K562 (cell line): Measurements from ENCODE around the gene AMIGO1. TPM values are rescaled to one million over a fixed set of nuclear protein-coding genes. Genes with fewer than 3 reads are reported as not detected.

Experiments
- ATAC-seq: fragments of 200-7000 bp; cut with Tn5 transposase; 3 replicates; pipeline ENCODE4 v1.9.1; 2020; ENCODE audit warnings: moderate library complexity
- BruUV-seq: library from RNA; stranded (reverse); fragments of 400-500 nt; replicated peaks from 2 replicates; lab custom pipeline; 2021; lab: Mats Ljungman, UMichigan
- CTCF ChIA-PET: fragments of 300-600 bp; formaldehyde crosslinking; extraction: SDS; loops from one replicate; lab custom pipeline; 2021; ENCODE audit warnings: low intra/inter-chr PET ratio; lab: Yijun Ruan, JAX
- POLR2A ChIA-PET: fragments of 300-600, 350-650 bp; sonication (Branson Sonifier 250); formaldehyde crosslinking; extraction: SDS; loops from one replicate; lab custom pipeline; 2021; ENCODE audit warnings: antibody characterized with exemption, inconsistent platforms; lab: Yijun Ruan, JAX
- DNase-seq, 4 experiments: peaks; one replicate each; pipeline versions ENCODE4 v3.0.0 to v3.0.0-alpha.2; 2011 to 2018; ENCODE audit warnings: low spot score in 3 of 4, mixed read lengths in 3 of 4; ENCODE audit errors: extremely low read depth in 1 of 4
- FAIRE-seq: peaks from 2 replicates; lab custom pipeline; 2011; peaks lifted over from hg19 to GRCh38; lab: Jason Lieb, UNC
- H2AFZ ChIP-seq: 2 replicates; pipeline ENCODE4 v1.6.0; 2011; ENCODE audit warnings: low read depth, low read length, control low read depth, inconsistent platforms
- H3K27ac ChIP-seq: fragments of 200-600 bp; 3 replicates; pipeline ENCODE4 v1.8.0; 2011; ENCODE audit warnings: low read depth, mild to moderate bottlenecking, control low read depth, inconsistent platforms, low read length, moderate library complexity, mixed read lengths; ENCODE audit errors: extremely low read depth
- H3K27me3 ChIP-seq, 2 experiments: fragments of 300-600 bp in 1 of 2; 2 replicates in 1 of 2; 3 replicates in 1 of 2; pipeline versions ENCODE4 v1.6.0 to v1.8.0; 2011; ENCODE audit warnings: inconsistent platforms in 2 of 2, low read length in 2 of 2, mild to moderate bottlenecking in 1 of 2, mixed read lengths in 1 of 2, moderate library complexity in 1 of 2; ENCODE audit not compliant: control insufficient read depth in 2 of 2, insufficient read depth in 2 of 2
- H3K36me3 ChIP-seq: fragments of 300-600 bp; 3 replicates; pipeline ENCODE4 v1.8.0; 2011; ENCODE audit warnings: mild to moderate bottlenecking, low read length, inconsistent platforms; ENCODE audit not compliant: control insufficient read depth, insufficient read depth
- H3K4me1 ChIP-seq, 2 experiments: fragments of 200-600 bp in 1 of 2; replicated peaks in 1 of 2; 2 replicates in 1 of 2; 3 replicates in 1 of 2; pipeline versions ENCODE4 v1.5.1 to v1.8.0; 2011; ENCODE audit warnings: inconsistent platforms in 2 of 2, low read length in 2 of 2, mild to moderate bottlenecking in 1 of 2, mixed read lengths in 1 of 2, moderate library complexity in 1 of 2; ENCODE audit not compliant: control insufficient read depth in 2 of 2, insufficient read depth in 2 of 2
- H3K4me2 ChIP-seq: 2 replicates; pipeline ENCODE4 v1.6.1; 2011; ENCODE audit warnings: low read length, control low read depth, inconsistent platforms, mixed read lengths; ENCODE audit not compliant: insufficient read depth
- H3K4me3 ChIP-seq: fragments of 200-600 bp; sonication (generic), shearing (Covaris generic); 2 replicates; pipeline ENCODE4 v1.5.1; 2016; ENCODE audit warnings: control low read depth, inconsistent platforms
- H3K79me2 ChIP-seq: fragments of 200-600 bp; 3 replicates; pipeline ENCODE4 v1.8.0; 2011; ENCODE audit warnings: low read length, inconsistent platforms; ENCODE audit not compliant: control insufficient read depth, insufficient read depth
- H3K9ac ChIP-seq, 2 experiments: 2 replicates each; pipeline versions ENCODE4 v1.6.0 to v1.6.1; 2011; ENCODE audit warnings: low read depth in 2 of 2, low read length in 2 of 2, control low read depth in 1 of 2, inconsistent platforms in 1 of 2, mild to moderate bottlenecking in 1 of 2, mixed read lengths in 1 of 2; ENCODE audit not compliant: insufficient read depth in 1 of 2
- H3K9me1 ChIP-seq: one replicate; pipeline ENCODE4 v1.6.0; 2011; ENCODE audit warnings: inconsistent platforms, mild to moderate bottlenecking, low read length, moderate library complexity; ENCODE audit not compliant: control insufficient read depth, insufficient read depth
- H3K9me3 ChIP-seq: replicated peaks from 2 replicates; pipeline ENCODE4 v1.5.1; 2011; ENCODE audit warnings: low read depth, low read length, inconsistent platforms; ENCODE audit not compliant: control insufficient read depth, insufficient read depth
- H4K20me1 ChIP-seq: replicated peaks from 2 replicates; pipeline ENCODE4 v1.6.1; 2011; ENCODE audit warnings: low read length, inconsistent platforms, mixed read lengths; ENCODE audit not compliant: control insufficient read depth, insufficient read depth
- CBX3 ChIP-seq, 2 experiments: IDR thresholded peaks; 1 replicate in 1 of 2; 2 replicates in 1 of 2; pipeline ENCODE4 v1.6.1; 2012; ENCODE audit warnings: inconsistent platforms in 2 of 2, low read length in 2 of 2, borderline replicate concordance in 1 of 2, control low read depth in 1 of 2
- TRIM28 ChIP-seq: fragments of 450-650 bp; IDR thresholded peaks from 2 replicates; pipeline ENCODE4 v1.6.1; 2017
- ZNF318 ChIP-seq, 2 experiments: fragments of 450-650 bp; IDR thresholded peaks; 2 replicates each; pipeline ENCODE4 v1.6.1; 2016; ENCODE audit warnings: mild to moderate bottlenecking in 2 of 2, borderline replicate concordance in 1 of 2, low read depth in 1 of 2, moderate library complexity in 1 of 2
- WGBS: fragments of 100-300 bp; shearing (Covaris generic); methylation state at CpG from one replicate; pipeline ENCODE4 v1.1.6; 2016; ENCODE audit warnings: low coverage, mixed read lengths; ENCODE audit not compliant: insufficient coverage; ENCODE audit errors: missing lambda C conversion rate; 5-methylcytosine and 5-hydroxymethylcytosine counted together
- in situ Hi-C: fragments of 300-500 bp; cut with MboI; formaldehyde crosslinking; loops from 4 replicates; pipeline ENCODE4 v1.15.0; 2018; ENCODE audit warnings: inconsistent platforms, mixed read lengths
- intact Hi-C: fragments of 100-400 bp; cut with micrococcal nuclease; formaldehyde crosslinking; loops from 2 replicates; pipeline ENCODE4 v1.14.2; 2022
- polyA plus RNA-seq, 8 experiments: library from polyadenylated mRNA; depleted of rRNA in 4 of 8; stranded (reverse) in 5 of 8; unstranded in 3 of 8; fragments of >200 nt; fragmentation: Nextera tagmentation in 2 of 8; fragmentation: Illumina TruSeq in 1 of 8; extraction: Ambion mirVana in 2 of 8; extraction: Trizol in 1 of 8; gene quantifications; 2 replicates each; pipeline versions ENCODE4 v1.2.1 to v1.2.3, GENCODE V29; 2011 to 2014; ENCODE audit warnings: inconsistent platforms in 1 of 8, missing spikeins in 1 of 8
- total RNA-seq, 7 experiments: library from RNA; depleted of rRNA in 6 of 7; stranded (reverse); fragments of >200 nt in 6 of 7; fragmentation: Illumina TruSeq in 2 of 7; extraction: Trizol in 2 of 7; gene quantifications; 2 replicates each; pipeline versions ENCODE4 v1.2.1 to v1.2.3, GENCODE V29; 2011 to 2021; ENCODE audit warnings: low replicate concordance in 1 of 7
- TF ChIP-seq, protein P1 (sequence below): fragments of 150-350 bp; IDR thresholded peaks from 2 replicates; pipeline ENCODE4 v1.6.1; 2014; ENCODE audit warnings: low read depth, mild to moderate bottlenecking, low read length, borderline replicate concordance
- TF ChIP-seq, protein P2 (sequence below): fragments of 450-650 bp; IDR thresholded peaks from 2 replicates; pipeline ENCODE4 v1.6.1; 2018; ENCODE audit warnings: mild to moderate bottlenecking, low read depth; ENCODE audit not compliant: partially characterized antibody

Gene AMIGO1
- total and polyA plus RNA-seq, 9 of the 15 experiments (the other 6 are each of a cell fraction or from before 2014, with no cell fraction given): 0.24 to 1.0 (median 0.54) TPM

GRCh38 chr1:109454497-109455133 is 54.9 kb downstream of the AMIGO1 start:
- FAIRE-seq (no peak), ATAC-seq (no peak), DNase-seq (no peak)
- ChIA-PET POLR2A (interaction anchor here (0.6 kb wide), 2 partner anchors 9 to 102 kb away, joined by 3 read pairs; no protein-coding TSS in a partner anchor), CTCF (no interaction called here)
- Histone ChIP-seq H3K27ac (no peak overlapping the region), H3K4me2 (no peak overlapping the region), H4K20me1 (no peaks in the 10 kb centered on the region), H3K4me1 (no peaks in the 10 kb centered on the region), H3K9ac (no peak overlapping the region), H3K4me3 (no peak overlapping the region), H2AFZ (no peak overlapping the region), H3K27me3 (no peaks in the 10 kb centered on the region), H3K9me3 (no peaks in the 10 kb centered on the region), H3K36me3 (no peaks in the 10 kb centered on the region), H3K79me2 (no peaks in the 10 kb centered on the region), H3K9me1 (no peaks in the 10 kb centered on the region)
- 4% methylated on average over 1 of the region's 1 CpG for WGBS
- intact Hi-C loops (no loop called here), in situ Hi-C loops (no loop called here)
- no TSS peak for BruUV-seq
- TF ChIP-seq, protein P1, sequence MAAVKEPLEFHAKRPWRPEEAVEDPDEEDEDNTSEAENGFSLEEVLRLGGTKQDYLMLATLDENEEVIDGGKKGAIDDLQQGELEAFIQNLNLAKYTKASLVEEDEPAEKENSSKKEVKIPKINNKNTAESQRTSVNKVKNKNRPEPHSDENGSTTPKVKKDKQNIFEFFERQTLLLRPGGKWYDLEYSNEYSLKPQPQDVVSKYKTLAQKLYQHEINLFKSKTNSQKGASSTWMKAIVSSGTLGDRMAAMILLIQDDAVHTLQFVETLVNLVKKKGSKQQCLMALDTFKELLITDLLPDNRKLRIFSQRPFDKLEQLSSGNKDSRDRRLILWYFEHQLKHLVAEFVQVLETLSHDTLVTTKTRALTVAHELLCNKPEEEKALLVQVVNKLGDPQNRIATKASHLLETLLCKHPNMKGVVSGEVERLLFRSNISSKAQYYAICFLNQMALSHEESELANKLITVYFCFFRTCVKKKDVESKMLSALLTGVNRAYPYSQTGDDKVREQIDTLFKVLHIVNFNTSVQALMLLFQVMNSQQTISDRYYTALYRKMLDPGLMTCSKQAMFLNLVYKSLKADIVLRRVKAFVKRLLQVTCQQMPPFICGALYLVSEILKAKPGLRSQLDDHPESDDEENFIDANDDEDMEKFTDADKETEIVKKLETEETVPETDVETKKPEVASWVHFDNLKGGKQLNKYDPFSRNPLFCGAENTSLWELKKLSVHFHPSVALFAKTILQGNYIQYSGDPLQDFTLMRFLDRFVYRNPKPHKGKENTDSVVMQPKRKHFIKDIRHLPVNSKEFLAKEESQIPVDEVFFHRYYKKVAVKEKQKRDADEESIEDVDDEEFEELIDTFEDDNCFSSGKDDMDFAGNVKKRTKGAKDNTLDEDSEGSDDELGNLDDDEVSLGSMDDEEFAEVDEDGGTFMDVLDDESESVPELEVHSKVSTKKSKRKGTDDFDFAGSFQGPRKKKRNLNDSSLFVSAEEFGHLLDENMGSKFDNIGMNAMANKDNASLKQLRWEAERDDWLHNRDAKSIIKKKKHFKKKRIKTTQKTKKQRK: peak; percentile 66; the same call in 1 of the 2 replicates
- TF ChIP-seq, protein P2, sequence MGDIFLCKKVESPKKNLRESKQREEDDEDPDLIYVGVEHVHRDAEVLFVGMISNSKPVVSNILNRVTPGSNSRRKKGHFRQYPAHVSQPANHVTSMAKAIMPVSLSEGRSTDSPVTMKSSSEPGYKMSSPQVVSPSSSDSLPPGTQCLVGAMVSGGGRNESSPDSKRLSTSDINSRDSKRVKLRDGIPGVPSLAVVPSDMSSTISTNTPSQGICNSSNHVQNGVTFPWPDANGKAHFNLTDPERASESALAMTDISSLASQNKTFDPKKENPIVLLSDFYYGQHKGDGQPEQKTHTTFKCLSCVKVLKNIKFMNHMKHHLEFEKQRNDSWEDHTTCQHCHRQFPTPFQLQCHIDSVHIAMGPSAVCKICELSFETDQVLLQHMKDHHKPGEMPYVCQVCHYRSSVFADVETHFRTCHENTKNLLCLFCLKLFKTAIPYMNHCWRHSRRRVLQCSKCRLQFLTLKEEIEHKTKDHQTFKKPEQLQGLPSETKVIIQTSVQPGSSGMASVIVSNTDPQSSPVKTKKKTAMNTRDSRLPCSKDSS: peak; percentile 46
- TF ChIP-seq TRIM28 (peak; percentile 64; the same call in 1 of the 2 replicates), CBX3 (IDR thresholded peaks at IDR 0.05; ENCODE audit: borderline replicate concordance in 1 of 2, low read length in 2 of 2) (peak in 1 of 2 experiments; percentile 80; a peak in 2 of 3 replicates), ZNF318 (IDR thresholded peaks at IDR 0.05; ENCODE audit: borderline replicate concordance in 1 of 2, low read depth in 1 of 2) (no peak)
